Sigmoid colon (tissue), 4 donors: ENCODE data around the gene LGR6.

Experiments
- CTCF ChIP-seq, 4 experiments: fragments of 450-650 bp in 3 of 4; fragments of 200-600 bp in 1 of 4; IDR thresholded peaks; one replicate each; pipeline ENCODE4 v1.5.1; 2016 to 2019; ENCODE audit warnings: antibody characterized with exemption in 4 of 4, mild to moderate bottlenecking in 3 of 4, moderate library complexity in 2 of 4
- EP300 ChIP-seq, 4 donors: sonication (generic); formaldehyde crosslinking; IDR thresholded peaks; one replicate each; pipeline ENCODE4 v1.6.1; 2017; ENCODE audit warnings: antibody characterized with exemption in 4 of 4
- POLR2A ChIP-seq, 2 donors: fragments of 450-650 bp; IDR thresholded peaks; one replicate each; pipeline ENCODE4 v1.6.1; 2016; ENCODE audit warnings: antibody characterized with exemption in 2 of 2, mild to moderate bottlenecking in 2 of 2, moderate library complexity in 2 of 2
- POLR2AphosphoS5 ChIP-seq, 4 donors: sonication (generic); formaldehyde crosslinking; IDR thresholded peaks; one replicate each; pipeline ENCODE4 v1.6.1; 2017; ENCODE audit warnings: antibody characterized with exemption in 4 of 4

GRCh38 chr1:202249846-202250245 is 56.2 kb downstream of the LGR6 start:
- TF ChIP-seq CTCF (IDR thresholded peaks at IDR 0.05) (no peak), POLR2AphosphoS5 (IDR thresholded peaks at IDR 0.05) (no peak), POLR2A (IDR thresholded peaks at IDR 0.05) (no peak), EP300 (IDR thresholded peaks at IDR 0.05) (no peak)
